NCI-H226 (cell line): ENCODE results near the gene HERC4.
"Not testable (repeated sequence)": the region's sequence is repeated elsewhere in the genome, so short reads cannot be mapped to it uniquely, and the experiment has no call there.

ENCODE experiments used
- DNase-seq: peaks from one replicate; pipeline ENCODE4 v3.0.0-alpha.2; 2015

HERC4 gene

DNA sequence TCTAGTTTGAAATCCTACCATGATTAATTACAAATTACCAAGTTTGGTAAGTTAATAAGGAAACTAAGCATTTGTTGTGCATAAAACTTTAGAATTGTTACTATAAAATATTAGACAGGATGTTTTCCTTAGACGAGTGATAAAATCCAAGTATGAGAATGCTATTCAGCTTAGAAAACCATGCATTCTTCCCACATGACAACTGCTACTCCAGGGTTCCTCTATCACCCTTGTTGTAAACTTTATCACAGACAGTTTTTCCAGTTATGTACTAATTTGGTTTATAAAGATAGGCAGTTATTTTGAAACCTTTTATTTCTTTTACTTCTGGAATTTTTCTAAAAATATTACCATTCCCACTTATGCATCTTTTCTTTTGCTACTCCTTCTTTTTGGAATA is 138.7 kb downstream of the HERC4 start:
- DNase-seq: no peak

DNA sequence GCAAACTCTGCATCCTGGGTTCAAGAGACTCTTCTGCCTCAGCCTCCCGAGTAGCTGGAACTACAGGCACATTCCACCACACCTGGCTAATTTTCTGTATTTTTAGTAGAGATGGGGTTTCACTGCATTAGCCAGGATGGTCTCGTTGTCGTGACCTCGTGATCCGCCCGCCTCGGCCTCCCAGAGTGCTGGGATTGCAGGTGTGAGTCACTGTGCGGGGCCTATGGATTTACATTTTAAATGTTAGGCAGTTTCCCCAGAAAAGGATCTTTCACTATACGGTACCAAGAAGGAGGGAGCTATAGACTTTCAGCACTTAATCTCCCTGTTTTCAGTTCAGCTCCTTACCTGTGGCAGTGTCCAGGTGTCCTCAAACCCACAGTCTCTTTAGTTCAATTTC is 139.9 kb downstream of the HERC4 start:
- no peak for DNase-seq

GRCh38 chr10:67934336-67934735 is 140.7 kb downstream of the HERC4 start:
- no peak for DNase-seq

DNA sequence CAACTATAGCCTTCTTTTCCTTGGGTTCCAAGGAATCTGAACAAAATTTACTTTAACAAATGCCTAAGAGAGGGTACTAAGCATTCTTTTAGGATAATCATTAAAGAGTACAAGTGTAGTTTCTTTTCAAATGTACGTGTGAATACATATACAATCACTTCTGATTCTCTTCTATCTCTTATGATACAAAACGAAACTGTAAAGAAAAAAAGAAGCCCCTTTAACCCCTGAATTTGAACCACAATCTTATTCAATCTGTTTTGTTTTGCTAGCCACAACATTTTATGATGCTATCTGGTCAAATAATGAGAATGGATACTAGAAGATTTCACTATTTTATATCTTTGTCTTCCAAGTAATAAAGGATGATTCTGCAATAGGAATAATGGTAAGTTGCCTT is 141.9 kb downstream of the HERC4 start:
- DNase-seq: no peak

- no peak for DNase-seq
Measured at GRCh38 chr10:67926951-67927350, 148.1 kb downstream of the HERC4 start.

- DNase-seq: no peak
Measured at GRCh38 chr10:67925449-67926005, 149.6 kb downstream of the HERC4 start.

DNA sequence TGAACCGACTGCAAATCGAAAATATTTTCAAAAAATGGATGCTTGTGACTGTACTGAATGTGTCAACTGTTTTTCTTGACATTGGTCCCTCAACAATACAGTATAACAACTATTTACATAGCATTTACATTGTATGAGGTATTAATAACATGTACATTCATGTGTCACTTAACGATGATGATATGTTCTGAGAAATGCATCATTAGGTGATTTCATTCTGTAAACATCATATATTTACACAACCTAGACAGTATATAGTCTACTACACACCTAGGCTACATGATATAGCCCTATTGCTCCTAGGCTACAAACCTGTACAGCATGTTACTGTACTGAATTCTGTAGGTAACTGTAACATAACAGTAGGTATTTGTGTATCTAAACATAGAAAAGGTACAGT is 150.9 kb downstream of the HERC4 start:
- no peak for DNase-seq

- DNase-seq: no peak
Measured at GRCh38 chr10:67923551-67923950, 151.5 kb downstream of the HERC4 start.

- DNase-seq: no peak
Measured at GRCh38 chr10:67921065-67921464, 154.0 kb downstream of the HERC4 start.

DNA sequence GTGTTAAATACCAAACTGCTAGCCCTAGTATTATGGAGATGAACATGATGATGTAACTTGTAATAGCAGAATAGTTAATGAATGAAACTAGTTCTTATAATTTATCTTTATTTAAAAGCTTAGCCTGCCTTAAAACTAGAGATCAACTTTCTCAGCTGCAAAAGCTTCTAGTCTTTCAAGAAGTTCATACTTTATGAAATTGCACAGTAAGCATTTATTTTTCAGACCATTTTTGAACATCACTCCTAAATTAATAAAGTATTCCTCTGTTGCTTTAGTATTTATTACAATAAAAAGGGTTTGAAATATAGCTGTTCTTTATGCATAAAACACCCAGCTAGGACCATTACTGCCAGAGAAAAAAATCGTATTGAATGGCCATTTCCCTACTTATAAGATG is 157.4 kb downstream of the HERC4 start:
- no peak for DNase-seq

GRCh38 chr10:67917169-67917568 is 157.9 kb downstream of the HERC4 start:
- DNase-seq: no peak

DNA sequence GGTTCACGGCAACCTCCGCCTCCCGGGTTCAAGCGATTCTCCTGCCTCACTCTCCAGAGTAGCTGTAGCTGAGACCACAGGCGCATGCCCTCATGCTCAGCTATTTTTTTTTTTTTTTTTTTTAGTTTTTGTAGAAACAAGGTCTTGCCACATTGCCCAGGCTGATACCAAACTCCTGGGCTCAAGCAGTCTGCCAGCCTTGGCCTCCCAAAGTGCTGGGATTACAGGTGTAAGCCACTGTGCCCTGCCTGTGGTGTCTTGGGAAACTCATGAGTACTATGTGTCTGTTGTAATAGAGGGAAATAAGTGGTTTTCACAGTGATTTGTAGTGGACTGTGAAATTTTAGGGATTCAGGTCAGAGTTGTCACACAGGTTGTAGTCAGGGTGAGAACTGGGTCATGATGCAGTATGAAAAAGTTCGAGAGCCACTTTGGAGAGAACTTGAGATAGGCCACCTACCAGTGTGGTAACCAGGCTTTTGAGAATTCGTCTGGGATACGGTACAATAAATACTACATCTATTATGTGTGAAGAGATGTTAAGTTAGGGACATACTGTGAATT is 160.2 kb downstream of the HERC4 start:
- DNase-seq: no peak

DNA sequence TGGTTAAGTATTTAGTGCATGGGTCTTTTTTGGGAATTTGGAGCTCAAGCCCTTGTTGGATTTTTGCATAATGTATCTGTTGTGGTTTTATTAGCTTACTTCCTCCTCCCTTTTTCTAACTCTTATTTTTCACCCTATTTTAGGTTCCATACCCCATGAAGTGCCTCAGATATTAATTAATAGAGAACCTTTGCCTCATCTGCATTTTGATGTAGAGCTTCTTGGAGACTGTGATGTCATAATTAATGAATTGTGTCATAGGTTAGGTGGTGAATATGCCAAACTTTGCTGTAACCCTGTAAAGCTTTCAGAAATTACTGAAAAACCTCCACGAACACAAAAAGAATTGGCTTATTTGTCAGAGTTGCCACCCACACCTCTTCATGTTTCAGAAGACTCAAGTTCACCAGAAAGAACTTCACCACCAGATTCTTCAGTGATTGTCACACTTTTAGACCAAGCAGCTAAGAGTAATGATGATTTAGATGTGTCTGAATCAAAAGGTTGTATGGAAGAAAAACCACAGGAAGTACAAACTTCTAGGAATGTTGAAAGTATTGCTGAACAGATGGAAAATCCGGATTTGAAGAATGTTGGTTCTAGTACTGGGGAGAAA is 162.6 kb downstream of the HERC4 start:
- no peak for DNase-seq

DNA sequence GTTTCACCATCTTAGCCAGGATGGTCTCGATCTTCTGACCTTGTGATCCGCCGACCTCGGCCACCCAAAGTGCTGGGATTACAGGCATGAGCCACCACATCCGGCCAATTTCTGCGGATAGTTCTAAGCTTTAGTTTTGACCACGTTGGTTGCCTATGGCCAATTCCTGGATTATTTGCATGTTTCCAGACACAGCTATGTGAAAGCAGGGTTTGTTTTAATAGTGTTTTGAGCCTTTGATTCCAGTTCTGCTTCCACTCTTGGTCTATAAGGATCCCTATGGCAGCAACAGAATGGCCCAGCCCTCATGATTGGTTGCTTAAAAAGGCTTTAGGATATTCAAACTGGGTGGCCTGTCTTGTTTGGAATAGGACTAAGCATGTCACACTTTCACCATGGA is 171.5 kb downstream of the HERC4 start:
- DNase-seq: no peak

- DNase-seq: no peak
Measured at GRCh38 chr10:67893637-67894036, 181.4 kb downstream of the HERC4 start.

GRCh38 chr10:67884842-67885670 is 190.0 kb downstream of the HERC4 start:
- peak; percentile 59 for DNase-seq

DNA sequence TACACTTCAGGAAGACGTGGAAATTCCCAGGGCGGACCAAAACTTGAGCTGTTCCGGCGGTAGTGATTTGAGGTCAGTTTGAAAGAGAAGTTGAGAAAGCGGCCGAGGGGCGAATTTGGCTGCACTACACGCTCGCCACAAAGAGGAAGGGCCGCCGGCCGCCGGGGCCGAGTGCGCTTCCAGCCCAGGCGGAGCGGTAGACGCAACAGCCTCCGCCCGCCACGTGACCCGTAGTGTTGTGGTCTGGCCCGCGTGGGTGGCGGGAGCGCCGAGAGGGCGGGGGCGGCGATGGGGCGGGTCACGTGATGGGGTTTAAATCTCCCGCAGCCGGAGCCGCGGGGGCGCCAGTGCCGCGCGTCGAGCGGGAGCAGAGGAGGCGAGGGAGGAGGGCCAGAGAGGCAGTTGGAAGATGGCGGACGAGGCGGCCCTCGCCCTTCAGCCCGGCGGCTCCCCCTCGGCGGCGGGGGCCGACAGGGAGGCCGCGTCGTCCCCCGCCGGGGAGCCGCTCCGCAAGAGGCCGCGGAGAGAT is 190.7 kb downstream of the HERC4 start, which contains the start of gene SIRT1:
SIRT1 (plus strand) TSS at position 344 of the 529 bp plus-strand sequence; CDS start at position 410, 66 bp downstream.
- DNase-seq: peak; percentile 93

- DNase-seq: no peak
Measured at GRCh38 chr10:67883710-67884312, 191.3 kb downstream of the HERC4 start.

DNA sequence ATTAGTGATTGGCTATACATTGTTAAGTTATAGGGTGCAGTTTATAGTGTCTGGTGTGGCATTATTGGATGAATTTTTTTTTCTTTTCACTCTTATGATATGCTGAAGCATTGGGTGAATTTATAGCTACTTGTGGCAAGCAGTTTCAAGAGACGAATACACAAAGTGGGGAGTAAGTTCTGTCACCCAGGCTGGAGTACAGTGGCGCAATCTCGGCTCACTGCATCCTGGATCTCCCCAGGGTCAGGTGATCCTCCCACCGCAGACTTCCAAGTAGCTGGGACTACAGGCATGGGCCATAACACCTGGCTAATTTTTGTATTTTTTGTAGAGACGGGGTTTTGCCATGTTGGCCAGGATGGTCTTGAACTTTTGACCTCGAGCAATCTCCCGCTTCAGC is 196.9 kb downstream of the HERC4 start:
- no peak for DNase-seq

DNA sequence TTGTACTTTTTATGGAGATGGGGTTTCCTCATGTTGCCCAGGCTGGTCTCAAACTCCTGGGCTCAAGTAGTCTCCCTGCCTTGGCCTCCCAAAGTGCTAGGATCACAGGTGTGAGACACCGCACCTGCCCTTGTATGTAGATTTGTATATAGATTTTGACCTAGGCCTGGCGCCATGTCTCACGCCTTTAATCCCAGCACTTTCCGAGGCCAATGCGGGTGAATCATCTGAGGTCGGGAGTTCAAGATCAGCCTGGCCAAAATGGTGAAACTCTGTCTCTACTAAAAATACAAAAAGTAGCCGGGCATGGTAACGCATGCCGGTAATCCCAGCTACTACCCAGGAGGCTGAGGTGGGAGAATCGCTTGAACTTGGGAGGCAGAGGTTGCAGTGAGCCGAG is 197.7 kb downstream of the HERC4 start:
- not testable (repeated sequence) for DNase-seq

GRCh38 chr10:67875340-67876238 is 199.5 kb downstream of the HERC4 start:
- no peak for DNase-seq
